GM23338 (cell line): ENCODE data around the gene PDGFRB. TPM values are rescaled to one million over a fixed set of nuclear protein-coding genes. Genes with fewer than 3 reads are reported as not detected.

Experiments
- ATAC-seq: fragments of 200-7000 bp; cut with Tn5 transposase; 3 replicates; pipeline ENCODE4 v1.9.1; 2020
- DNase-seq: peaks from one replicate; pipeline ENCODE4 v3.0.0-alpha.2; 2015; ENCODE audit warnings: low spot score
- H2AFZ ChIP-seq: fragments of 200-600 bp; sonication (generic); 2 replicates; pipeline ENCODE4 v1.8.0; 2016; ENCODE audit warnings: antibody characterized with exemption, mild to moderate bottlenecking, moderate library complexity
- H3F3A ChIP-seq: fragments of 200-600 bp; sonication (generic); replicated peaks from 2 replicates; pipeline ENCODE4 v1.8.0; 2017; ENCODE audit warnings: antibody characterized with exemption, mixed run types, low read depth
- H3K27ac ChIP-seq: fragments of 200-600 bp; sonication (generic); 2 replicates; pipeline ENCODE4 v1.6.1; 2016; ENCODE audit warnings: low read depth
- H3K27me3 ChIP-seq: fragments of 200-600 bp; sonication (generic); 2 replicates; pipeline ENCODE4 v1.8.0; 2016; ENCODE audit warnings: mild to moderate bottlenecking, mixed run types, moderate library complexity; ENCODE audit not compliant: insufficient read depth
- H3K36me3 ChIP-seq: fragments of 200-600 bp; sonication (generic); 2 replicates; pipeline ENCODE4 v1.8.0; 2016; ENCODE audit warnings: mild to moderate bottlenecking; ENCODE audit not compliant: insufficient read depth
- H3K4me1 ChIP-seq: fragments of 200-600 bp; sonication (generic); 2 replicates; pipeline ENCODE4 v1.8.0; 2016; ENCODE audit warnings: mild to moderate bottlenecking, moderate library complexity; ENCODE audit not compliant: insufficient read depth
- H3K4me2 ChIP-seq: fragments of 200-600 bp; sonication (generic); 2 replicates; pipeline ENCODE4 v1.7.1; 2017; ENCODE audit warnings: mixed run types
- H3K4me3 ChIP-seq: fragments of 200-600 bp; sonication (generic); 2 replicates; pipeline ENCODE4 v1.6.1; 2016; ENCODE audit warnings: mixed run types
- H3K79me2 ChIP-seq: fragments of 200-600 bp; sonication (generic); replicated peaks from 2 replicates; pipeline ENCODE4 v1.8.0; 2017; ENCODE audit warnings: mild to moderate bottlenecking; ENCODE audit not compliant: insufficient read depth
- H3K9me2 ChIP-seq: fragments of 200-600 bp; sonication (generic); 2 replicates; pipeline ENCODE4 v1.8.0; 2017; ENCODE audit not compliant: insufficient read depth
- H4K20me1 ChIP-seq: fragments of 200-600 bp; sonication (generic); replicated peaks from 2 replicates; pipeline ENCODE4 v1.8.0; 2017; ENCODE audit warnings: mild to moderate bottlenecking; ENCODE audit not compliant: insufficient read depth
- H3K27ac Mint-ChIP-seq: 2 replicates; pipeline ENCODE4 v1.8.0; 2020; ENCODE audit warnings: inconsistent platforms, mild to moderate bottlenecking, moderate library complexity, mixed read lengths
- H3K27me3 Mint-ChIP-seq: 3 replicates; pipeline ENCODE4 v1.8.0; 2022; ENCODE audit warnings: low read depth, mild to moderate bottlenecking, moderate library complexity, mixed read lengths, inconsistent platforms; ENCODE audit not compliant: insufficient read depth, poor library complexity
- H3K36me3 Mint-ChIP-seq: 3 replicates; pipeline ENCODE4 v1.8.0; 2021; ENCODE audit warnings: low read depth, mild to moderate bottlenecking, inconsistent platforms, moderate library complexity, mixed read lengths
- H3K4me1 Mint-ChIP-seq: 3 replicates; pipeline ENCODE4 v1.8.0; 2020; ENCODE audit warnings: mild to moderate bottlenecking, inconsistent platforms, mixed read lengths
- H3K4me3 Mint-ChIP-seq: 3 replicates; pipeline ENCODE4 v1.8.0; 2021; ENCODE audit warnings: moderate library complexity, mild to moderate bottlenecking, inconsistent platforms, mixed read lengths
- H3K9me3 Mint-ChIP-seq: 3 replicates; pipeline ENCODE4 v1.8.0; 2020; ENCODE audit warnings: moderate library complexity, mild to moderate bottlenecking, inconsistent platforms, mixed read lengths
- CTCF ChIP-seq, 2 experiments: fragments of 200-600 bp in 1 of 2; sonication (generic) in 1 of 2; conservative IDR thresholded peaks; 2 replicates each; pipeline versions ENCODE4 v1.5.1 to v1.6.1; 2016 to 2017; ENCODE audit warnings: antibody characterized with exemption in 2 of 2, low read depth in 2 of 2, mild to moderate bottlenecking in 2 of 2, moderate library complexity in 1 of 2
- ETS1 ChIP-seq: IDR thresholded peaks from 2 replicates; pipeline ENCODE4 v1.6.1; 2016; ENCODE audit warnings: antibody characterized with exemption
- EZH2phosphoT487 ChIP-seq: fragments of 200-600 bp; sonication (generic); IDR thresholded peaks from one replicate; pipeline ENCODE4 v1.8.1; 2018; ENCODE audit warnings: antibody characterized with exemption; ENCODE audit not compliant: unreplicated experiment
- JUNB ChIP-seq: IDR thresholded peaks from one replicate; pipeline ENCODE4 v1.6.1; 2016; ENCODE audit warnings: antibody characterized with exemption; ENCODE audit not compliant: unreplicated experiment
- NANOG ChIP-seq: IDR thresholded peaks from 2 replicates; pipeline ENCODE4 v1.6.1; 2016; ENCODE audit warnings: antibody characterized with exemption, borderline replicate concordance
- POLR2AphosphoS5 ChIP-seq: IDR thresholded peaks from 2 replicates; pipeline ENCODE4 v1.6.1; 2016; ENCODE audit warnings: antibody characterized with exemption, low read depth
- REST ChIP-seq: IDR thresholded peaks from one replicate; pipeline ENCODE4 v1.6.1; 2018; ENCODE audit warnings: antibody characterized with exemption; ENCODE audit not compliant: unreplicated experiment
- ZNF331 ChIP-seq: fragments of 250-450 bp; sonication (Bioruptor Pico); IDR thresholded peaks from 2 replicates; pipeline ENCODE4 v1.5.0; 2020; ENCODE audit warnings: low read depth, mild to moderate bottlenecking, moderate library complexity
- ZNF462 ChIP-seq: fragments of 250-450 bp; sonication (Bioruptor Pico); IDR thresholded peaks from 2 replicates; pipeline ENCODE4 v1.5.0; 2020; ENCODE audit warnings: mild to moderate bottlenecking, moderate library complexity
- polyA plus RNA-seq: library from polyadenylated mRNA; unstranded; fragments of >200 nt; fragmentation: Nextera tagmentation; extraction: Ambion mirVana; gene quantifications from 2 replicates; pipeline ENCODE4 v1.2.1, GENCODE V29; 2016
- total RNA-seq: library from RNA; depleted of rRNA; stranded (reverse); fragments of >200 nt; shearing (Covaris generic); gene quantifications from 2 replicates; pipeline ENCODE4 v1.2.3, GENCODE V29; 2014

Gene PDGFRB
- total and polyA plus RNA-seq, 2 experiments from 2014 or later, result 4.5 to 11.3 TPM

GRCh38 chr5:150065346-150065745 lies 90.3 kb downstream of the PDGFRB start:
- H3K4me3 ChIP-seq, result no peak overlapping the region
- Mint-ChIP-seq H3K4me3 (no peak overlapping the region), H3K36me3 (no peaks in the 10 kb centered on the region), H3K27me3 (peaks cover 12% of the 10 kb centered on the region), H3K9me3 (no peaks in the 10 kb centered on the region), H3K27ac (no peak overlapping the region), H3K4me1 (peaks cover 2% of the 10 kb centered on the region; the same call in 1 of the 3 replicates)
- H3K36me3 ChIP-seq, result no peaks in the 10 kb centered on the region
- peak; percentile 16 for DNase-seq
- H2AFZ ChIP-seq, result no peak overlapping the region
- H3F3A ChIP-seq, result no peaks in the 10 kb centered on the region
- 0 out of 3 replicates have a peak, but pooled peaks have one; percentile 11 for ATAC-seq
- no peaks in the 10 kb centered on the region for H3K79me2 ChIP-seq
- TF ChIP-seq REST, result no peak
- no peaks in the 10 kb centered on the region for H3K9me2 ChIP-seq
- no peak overlapping the region for H3K27ac ChIP-seq
- no peaks in the 10 kb centered on the region for H4K20me1 ChIP-seq
- H3K27me3 ChIP-seq, result no peaks in the 10 kb centered on the region
- H3K4me2 ChIP-seq, result no peak overlapping the region
- no peaks in the 10 kb centered on the region for H3K4me1 ChIP-seq

- Mint-ChIP-seq H3K4me3 (no peak overlapping the region), H3K4me1 (peaks cover 2% of the 10 kb centered on the region; the same call in 1 of the 3 replicates), H3K9me3 (no peaks in the 10 kb centered on the region), H3K27me3 (peaks cover 12% of the 10 kb centered on the region), H3K27ac (no peak overlapping the region), H3K36me3 (no peaks in the 10 kb centered on the region)
- Histone ChIP-seq H3K4me3 (no peak overlapping the region), H3K4me2 (no peak overlapping the region), H3K36me3 (no peaks in the 10 kb centered on the region), H3K27ac (no peak overlapping the region), H3K27me3 (no peaks in the 10 kb centered on the region), H3K4me1 (no peaks in the 10 kb centered on the region), H3K79me2 (no peaks in the 10 kb centered on the region), H3K9me2 (no peaks in the 10 kb centered on the region), H2AFZ (no peak overlapping the region), H4K20me1 (no peaks in the 10 kb centered on the region), H3F3A (no peaks in the 10 kb centered on the region)
- no peak for ATAC-seq
- DNase-seq, result no peak
- no peak for TF ChIP-seq CTCF (conservative IDR thresholded peaks at IDR 0.05; ENCODE audit: low read depth in 2 of 2)
- TF ChIP-seq ZNF331 (CRISPR knock-in tag), result no peak
- TF ChIP-seq NANOG, result no peak
- TF ChIP-seq ZNF462 (CRISPR knock-in tag), result no peak
- no peak for TF ChIP-seq EZH2phosphoT487
- no peak for TF ChIP-seq ETS1
- TF ChIP-seq POLR2AphosphoS5, result no peak
- no peak for TF ChIP-seq JUNB
These were observed 90.9 kb downstream of the PDGFRB start for GRCh38 chr5:150064681-150065220.
